ENCODE data around the gene HMCN1. TPM values are rescaled to one million over a fixed set of nuclear protein-coding genes. Genes with fewer than 3 reads are reported as not detected.

Gene HMCN1
- total RNA-seq, result 3.6 and 10.1 TPM in 2 replicates

GRCh38 chr1:185733818-185734735 lies at the start of gene HMCN1:
Gene HMCN1 (plus strand): TSS chr1:185734391. CDS start chr1:185734780, 389 bp downstream.

All from vein endothelial cell (primary cell).